ENCODE results near the gene THRSP. TPM values are rescaled to one million over a fixed set of nuclear protein-coding genes. Genes with fewer than 3 reads are reported as not detected.

THRSP gene
- total RNA-seq, 1 experiment from 2014 or later: not detected

DNA sequence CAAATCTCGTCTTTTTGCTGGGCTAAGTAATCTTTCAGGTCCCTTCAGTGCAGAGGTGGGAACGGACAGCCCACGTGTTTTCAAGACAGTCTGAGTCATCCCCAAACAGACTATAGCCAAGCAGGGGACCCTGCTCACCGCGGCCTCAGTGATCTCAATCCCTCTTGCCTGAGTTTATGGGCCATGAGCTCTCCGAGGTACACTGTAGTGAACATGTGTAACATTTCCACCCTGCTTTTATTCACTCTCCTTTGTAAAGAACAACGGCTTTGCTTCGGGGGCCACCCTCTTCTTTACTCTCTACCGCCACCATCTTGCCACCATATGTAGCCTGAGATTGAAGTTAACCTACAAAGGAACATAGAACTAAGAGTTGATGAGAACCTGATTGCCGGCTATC lies 29.0 kb upstream of the THRSP start:
- intact Hi-C loops (cut with micrococcal nuclease): no loop called here
- Histone ChIP-seq H3K9ac (ENCODE audit: low read length) (no peak overlapping the region), H3F3A (ENCODE audit: low read length, unreplicated experiment) (no peaks in the 10 kb centered on the region), H3K27me3 (ENCODE audit: low read length) (no peaks in the 10 kb centered on the region), H3K79me2 (ENCODE audit: low read length) (no peaks in the 10 kb centered on the region), H3K36me3 (ENCODE audit: low read depth, low read length) (no peaks in the 10 kb centered on the region), H3K4me1 (ENCODE audit: insufficient read depth, low read length) (peaks cover 24% of the 10 kb centered on the region), H3K27ac (ENCODE audit: low read length) (no peak overlapping the region), H3K4me2 (ENCODE audit: low read length) (no peak overlapping the region), H3K9me3 (ENCODE audit: low read length) (no peaks in the 10 kb centered on the region), H4K20me1 (ENCODE audit: low read length) (no peaks in the 10 kb centered on the region), H2AFZ (ENCODE audit: low read length) (no peak overlapping the region), H3K9me2 (replicated peaks; ENCODE audit: low read length) (no peaks in the 10 kb centered on the region), H3K4me3 (ENCODE audit: low read length) (no peak overlapping the region)
- ChIA-PET CTCF (no interaction called here), POLR2A (ENCODE audit: unreplicated experiment) (no interaction called here)
- ATAC-seq (no peak), DNase-seq (no peak)
- no TSS peak for BruUV-seq (replicated peaks)
- TF ChIP-seq EZH2phosphoT487 (IDR thresholded peaks at IDR 0.05; ENCODE audit: borderline replicate concordance, low read length): no peak
- TF ChIP-seq, protein P1, sequence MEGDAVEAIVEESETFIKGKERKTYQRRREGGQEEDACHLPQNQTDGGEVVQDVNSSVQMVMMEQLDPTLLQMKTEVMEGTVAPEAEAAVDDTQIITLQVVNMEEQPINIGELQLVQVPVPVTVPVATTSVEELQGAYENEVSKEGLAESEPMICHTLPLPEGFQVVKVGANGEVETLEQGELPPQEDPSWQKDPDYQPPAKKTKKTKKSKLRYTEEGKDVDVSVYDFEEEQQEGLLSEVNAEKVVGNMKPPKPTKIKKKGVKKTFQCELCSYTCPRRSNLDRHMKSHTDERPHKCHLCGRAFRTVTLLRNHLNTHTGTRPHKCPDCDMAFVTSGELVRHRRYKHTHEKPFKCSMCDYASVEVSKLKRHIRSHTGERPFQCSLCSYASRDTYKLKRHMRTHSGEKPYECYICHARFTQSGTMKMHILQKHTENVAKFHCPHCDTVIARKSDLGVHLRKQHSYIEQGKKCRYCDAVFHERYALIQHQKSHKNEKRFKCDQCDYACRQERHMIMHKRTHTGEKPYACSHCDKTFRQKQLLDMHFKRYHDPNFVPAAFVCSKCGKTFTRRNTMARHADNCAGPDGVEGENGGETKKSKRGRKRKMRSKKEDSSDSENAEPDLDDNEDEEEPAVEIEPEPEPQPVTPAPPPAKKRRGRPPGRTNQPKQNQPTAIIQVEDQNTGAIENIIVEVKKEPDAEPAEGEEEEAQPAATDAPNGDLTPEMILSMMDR (conservative IDR thresholded peaks at IDR 0.05; ENCODE audit: low read depth, low read length): 0 out of 2 replicates have a peak, but pooled peaks have one; percentile 8

DNA sequence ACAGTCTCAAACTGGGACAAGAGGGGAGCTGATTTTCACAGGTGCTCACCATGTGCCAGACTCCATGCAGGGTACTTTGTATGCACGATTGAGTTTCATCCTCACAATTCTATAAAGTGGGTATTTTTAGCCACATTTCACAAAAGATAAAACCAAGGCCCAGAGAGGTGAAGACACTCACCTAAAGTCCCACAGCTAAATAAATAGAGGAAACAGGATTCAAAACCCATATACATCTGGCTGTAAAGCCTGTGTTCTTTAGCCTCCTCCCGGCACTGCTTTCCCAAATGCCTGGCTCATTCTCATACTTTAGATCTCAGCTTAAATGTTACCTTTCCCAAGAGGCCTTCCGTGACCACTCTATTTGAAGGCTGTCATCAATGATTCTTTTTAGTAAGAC lies 27.3 kb upstream of the THRSP start:
- no peak overlapping the region for H3K4me2 ChIP-seq (ENCODE audit: low read length)
- H2AFZ ChIP-seq (ENCODE audit: low read length): no peak overlapping the region
- no peaks in the 10 kb centered on the region for H3K36me3 ChIP-seq (ENCODE audit: low read depth, low read length)
- H3K27me3 ChIP-seq (ENCODE audit: low read length): no peaks in the 10 kb centered on the region
- DNase-seq (no peak), ATAC-seq (no peak)
- H3F3A ChIP-seq (ENCODE audit: low read length, unreplicated experiment): no peaks in the 10 kb centered on the region
- H3K27ac ChIP-seq (ENCODE audit: low read length): no peak overlapping the region
- BruUV-seq (replicated peaks): no TSS peak
- peaks cover 29% of the 10 kb centered on the region for H3K4me1 ChIP-seq (ENCODE audit: insufficient read depth, low read length)
- no peaks in the 10 kb centered on the region for H3K9me3 ChIP-seq (ENCODE audit: low read length)
- H3K4me3 ChIP-seq (ENCODE audit: low read length): no peak overlapping the region
- POLR2A ChIA-PET (ENCODE audit: unreplicated experiment): no interaction called here
- no peaks in the 10 kb centered on the region for H4K20me1 ChIP-seq (ENCODE audit: low read length)
- no peak for TF ChIP-seq EZH2phosphoT487 (IDR thresholded peaks at IDR 0.05; ENCODE audit: borderline replicate concordance, low read length)
- TF ChIP-seq EZH2 (IDR thresholded peaks at IDR 0.05; ENCODE audit: low read length, unreplicated experiment): no peak
- TF ChIP-seq, protein P1 (conservative IDR thresholded peaks at IDR 0.05; ENCODE audit: low read depth, low read length): no peak
- CTCF ChIA-PET: no interaction called here
- H3K9me2 ChIP-seq (replicated peaks; ENCODE audit: low read length): no peaks in the 10 kb centered on the region
- H3K79me2 ChIP-seq (ENCODE audit: low read length): no peaks in the 10 kb centered on the region
- intact Hi-C loops (cut with micrococcal nuclease): no loop called here
- no peak overlapping the region for H3K9ac ChIP-seq (ENCODE audit: low read length)

DNA sequence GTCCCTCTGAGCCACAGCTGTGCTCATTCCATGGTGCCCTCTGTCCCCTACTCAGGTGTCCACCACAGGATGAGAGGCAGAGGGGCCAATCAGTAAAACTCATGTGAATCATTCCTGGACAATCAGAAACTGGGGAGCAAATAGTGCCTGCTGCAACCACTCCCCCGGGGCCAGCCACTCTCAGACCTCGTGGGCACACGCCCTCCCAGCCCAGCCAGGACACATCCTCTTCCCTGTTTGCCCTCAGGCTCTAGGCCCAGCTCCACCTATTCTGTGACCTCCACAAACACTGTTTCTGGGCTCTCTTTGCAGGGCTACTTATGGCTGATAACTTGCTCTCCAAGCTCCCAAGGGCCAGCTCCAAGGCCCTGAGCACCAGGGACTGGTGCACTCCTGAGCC lies 26.6 kb upstream of the THRSP start:
- no TSS peak for BruUV-seq (replicated peaks)
- Histone ChIP-seq H3K4me1 (ENCODE audit: insufficient read depth, low read length) (peaks cover 29% of the 10 kb centered on the region), H3K9me2 (replicated peaks; ENCODE audit: low read length) (no peaks in the 10 kb centered on the region), H3K79me2 (ENCODE audit: low read length) (no peaks in the 10 kb centered on the region), H2AFZ (ENCODE audit: low read length) (0 out of 2 replicates have a peak overlapping the region, but pooled peaks have one; percentile 17), H3K9me3 (ENCODE audit: low read length) (no peaks in the 10 kb centered on the region), H3K4me2 (ENCODE audit: low read length) (no peak overlapping the region; the same call in 1 of the 2 replicates), H3K4me3 (ENCODE audit: low read length) (no peak overlapping the region), H3K9ac (ENCODE audit: low read length) (no peak overlapping the region), H4K20me1 (ENCODE audit: low read length) (no peaks in the 10 kb centered on the region), H3K27ac (ENCODE audit: low read length) (no peak overlapping the region), H3F3A (ENCODE audit: low read length, unreplicated experiment) (no peaks in the 10 kb centered on the region), H3K27me3 (ENCODE audit: low read length) (no peaks in the 10 kb centered on the region), H3K36me3 (ENCODE audit: low read depth, low read length) (no peaks in the 10 kb centered on the region)
- DNase-seq (peak; percentile 52), ATAC-seq (peak; percentile 51)
- ChIA-PET POLR2A (ENCODE audit: unreplicated experiment) (no interaction called here), CTCF (interaction anchor here (0.7 kb wide), 1 partner anchor 75 kb away, joined by 5 read pairs; no protein-coding TSS in a partner anchor)
- TF ChIP-seq, protein P1 (conservative IDR thresholded peaks at IDR 0.05; ENCODE audit: low read depth, low read length): no peak
- TF ChIP-seq EZH2 (IDR thresholded peaks at IDR 0.05; ENCODE audit: low read length, unreplicated experiment) (no peak), EZH2phosphoT487 (IDR thresholded peaks at IDR 0.05; ENCODE audit: borderline replicate concordance, low read length) (no peak)
- intact Hi-C loops (cut with micrococcal nuclease): no loop called here
